Fibroblast of lung (primary cell): ENCODE measurements around the gene ALDOA.

Experiments used
- EZH2 ChIP-seq: IDR thresholded peaks from 2 replicates; pipeline ENCODE4 v1.5.1; 2012; ENCODE audit warnings: low read length, control low read depth, mild to moderate bottlenecking; ENCODE audit errors: missing control alignments
- TF ChIP-seq, protein P1 (sequence below), 2 donors: IDR thresholded peaks in 1 of 2; conservative IDR thresholded peaks in 1 of 2; 1 replicate in 1 of 2; 2 replicates in 1 of 2; pipeline ENCODE4 v1.5.1; 2011 to 2012; ENCODE audit warnings: low read length in 2 of 2, control low read depth in 1 of 2, inconsistent platforms in 1 of 2, low read depth in 1 of 2, mild to moderate bottlenecking in 1 of 2

DNA sequence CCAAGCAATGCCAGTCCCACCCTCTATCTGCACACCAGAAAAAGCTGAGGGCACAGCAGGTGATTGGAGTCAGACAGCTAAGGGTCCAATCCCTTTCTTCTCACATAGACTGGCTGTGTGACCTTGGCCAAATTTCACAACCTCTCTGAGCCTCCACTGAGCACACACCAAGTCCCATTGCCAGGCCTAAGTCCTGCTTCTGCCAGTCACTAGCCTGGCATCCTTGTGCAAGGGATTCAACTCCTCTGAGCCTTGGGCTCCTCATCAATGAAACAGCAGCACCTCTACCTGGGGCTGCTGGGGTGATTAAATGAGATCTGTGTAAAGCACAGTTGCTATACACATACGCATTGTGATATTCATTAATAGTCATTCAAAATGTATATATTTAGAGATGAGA, 19.0 kb upstream of the ALDOA start:
- TF ChIP-seq, protein P1, sequence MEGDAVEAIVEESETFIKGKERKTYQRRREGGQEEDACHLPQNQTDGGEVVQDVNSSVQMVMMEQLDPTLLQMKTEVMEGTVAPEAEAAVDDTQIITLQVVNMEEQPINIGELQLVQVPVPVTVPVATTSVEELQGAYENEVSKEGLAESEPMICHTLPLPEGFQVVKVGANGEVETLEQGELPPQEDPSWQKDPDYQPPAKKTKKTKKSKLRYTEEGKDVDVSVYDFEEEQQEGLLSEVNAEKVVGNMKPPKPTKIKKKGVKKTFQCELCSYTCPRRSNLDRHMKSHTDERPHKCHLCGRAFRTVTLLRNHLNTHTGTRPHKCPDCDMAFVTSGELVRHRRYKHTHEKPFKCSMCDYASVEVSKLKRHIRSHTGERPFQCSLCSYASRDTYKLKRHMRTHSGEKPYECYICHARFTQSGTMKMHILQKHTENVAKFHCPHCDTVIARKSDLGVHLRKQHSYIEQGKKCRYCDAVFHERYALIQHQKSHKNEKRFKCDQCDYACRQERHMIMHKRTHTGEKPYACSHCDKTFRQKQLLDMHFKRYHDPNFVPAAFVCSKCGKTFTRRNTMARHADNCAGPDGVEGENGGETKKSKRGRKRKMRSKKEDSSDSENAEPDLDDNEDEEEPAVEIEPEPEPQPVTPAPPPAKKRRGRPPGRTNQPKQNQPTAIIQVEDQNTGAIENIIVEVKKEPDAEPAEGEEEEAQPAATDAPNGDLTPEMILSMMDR (conservative IDR thresholded peaks at IDR 0.05 in 1 of 2, IDR thresholded peaks at IDR 0.05 in 1 of 2; ENCODE audit: low read depth in 1 of 2, low read length in 2 of 2), result no peak
- no peak for TF ChIP-seq EZH2
